ENCODE results near the gene CAMSAP1. TPM values are rescaled to one million over a fixed set of nuclear protein-coding genes. Genes with fewer than 3 reads are reported as not detected.

CAMSAP1 gene
- total RNA-seq, 1 donor from 2014 or later: 20.4 TPM

GRCh38 chr9:135759676-135760300 is 147.6 kb downstream of the CAMSAP1 start:
- DNase-seq (no peak), ATAC-seq (no peak)
- intact Hi-C loops (cut with micrococcal nuclease): no loop called here

GRCh38 chr9:135758870-135759269 is 148.5 kb downstream of the CAMSAP1 start:
- no peak for DNase-seq
- intact Hi-C loops (cut with micrococcal nuclease): no loop called here
- ATAC-seq: no peak

Other genes with a start within 250 kb of the CAMSAP1 start
- not detected for gene LCN9, start 244.2 kb downstream of the CAMSAP1 start, total RNA-seq
- not detected for gene SOHLH1, start 208.1 kb downstream of the CAMSAP1 start, total RNA-seq
- 3.1 TPM for gene KCNT1, start 205.4 kb downstream of the CAMSAP1 start, total RNA-seq
- gene UBAC1, start 53.8 kb upstream of the CAMSAP1 start, total RNA-seq: 116 TPM
- 39.1 TPM for gene NACC2, start 187.7 kb upstream of the CAMSAP1 start, total RNA-seq
- gene TMEM250, start 211.3 kb upstream of the CAMSAP1 start, total RNA-seq: 16.6 TPM